Stomach (tissue), 4 donors: ENCODE data around the gene FAAP100.

ENCODE experiments used
- CTCF ChIP-seq, 7 experiments: fragments of 450-650 bp in 4 of 7; fragments of 200-600 bp in 3 of 7; sonication (generic) in 3 of 7; IDR thresholded peaks; one replicate each; pipeline ENCODE4 v1.5.1; 2016 to 2019; ENCODE audit warnings: antibody characterized with exemption in 7 of 7, control low read depth in 2 of 7, mild to moderate bottlenecking in 1 of 7
- EP300 ChIP-seq: sonication (generic); formaldehyde crosslinking; IDR thresholded peaks from one replicate; pipeline ENCODE4 v1.6.1; 2017; ENCODE audit warnings: antibody characterized with exemption
- POLR2A ChIP-seq, 4 donors: fragments of 450-650 bp; IDR thresholded peaks; one replicate each; pipeline ENCODE4 v1.6.1; 2016; ENCODE audit warnings: antibody characterized with exemption in 4 of 4, control low read depth in 2 of 4, mild to moderate bottlenecking in 1 of 4, moderate library complexity in 1 of 4
- POLR2AphosphoS5 ChIP-seq, 3 donors: sonication (generic); formaldehyde crosslinking; IDR thresholded peaks; one replicate each; pipeline ENCODE4 v1.6.1; 2016; ENCODE audit warnings: antibody characterized with exemption in 3 of 3

- TF ChIP-seq CTCF (IDR thresholded peaks at IDR 0.05) (no peak), POLR2A (IDR thresholded peaks at IDR 0.05) (no peak), POLR2AphosphoS5 (IDR thresholded peaks at IDR 0.05) (no peak), EP300 (no peak)
Measured at GRCh38 chr17:81556175-81556691, 4.1 kb upstream of the FAAP100 start.
